BJ (cell line): ENCODE results near the gene ADD3. TPM values are rescaled to one million over a fixed set of nuclear protein-coding genes. Genes with fewer than 3 reads are reported as not detected.

Experiments
- CTCF ChIA-PET: fragments of 350-600 bp; formaldehyde crosslinking; extraction: SDS; loops from one replicate; lab custom pipeline; 2021; ENCODE audit warnings: antibody characterized with exemption, inconsistent platforms; lab: Yijun Ruan, JAX
- POLR2A ChIA-PET: fragments of 300-600 bp; sonication (Branson Sonifier 250); formaldehyde crosslinking; extraction: SDS; loops from one replicate; lab custom pipeline; 2021; ENCODE audit warnings: antibody characterized with exemption; lab: Charles Lee
- DNase-seq: peaks from one replicate; pipeline ENCODE4 v3.0.0-alpha.2; 2011; ENCODE audit warnings: low read depth
- H3K27me3 ChIP-seq: 2 replicates; pipeline ENCODE4 v1.6.0; 2011; ENCODE audit warnings: low read length; ENCODE audit not compliant: control insufficient read depth, insufficient read depth
- H3K36me3 ChIP-seq: 2 replicates; pipeline ENCODE4 v1.5.1; 2011; ENCODE audit warnings: low read length; ENCODE audit not compliant: control insufficient read depth, insufficient read depth
- H3K4me3 ChIP-seq: 2 replicates; pipeline ENCODE4 v1.5.1; 2011; ENCODE audit warnings: low read depth, mild to moderate bottlenecking, control low read depth, low read length
- polyA plus RNA-seq: library from polyadenylated mRNA; depleted of rRNA; stranded (reverse); fragments of >200 nt; gene quantifications from 2 replicates; pipeline ENCODE4 v1.2.3, GENCODE V29; 2011
- TF ChIP-seq, protein P1 (sequence below): IDR thresholded peaks from 2 replicates; pipeline ENCODE4 v1.5.1; 2011; ENCODE audit warnings: low read depth, mild to moderate bottlenecking, control low read depth, inconsistent platforms, low read length, moderate library complexity; ENCODE audit not compliant: insufficient read depth

Gene ADD3
- polyA plus RNA-seq, 1 experiment, result 52.0 TPM

DNA sequence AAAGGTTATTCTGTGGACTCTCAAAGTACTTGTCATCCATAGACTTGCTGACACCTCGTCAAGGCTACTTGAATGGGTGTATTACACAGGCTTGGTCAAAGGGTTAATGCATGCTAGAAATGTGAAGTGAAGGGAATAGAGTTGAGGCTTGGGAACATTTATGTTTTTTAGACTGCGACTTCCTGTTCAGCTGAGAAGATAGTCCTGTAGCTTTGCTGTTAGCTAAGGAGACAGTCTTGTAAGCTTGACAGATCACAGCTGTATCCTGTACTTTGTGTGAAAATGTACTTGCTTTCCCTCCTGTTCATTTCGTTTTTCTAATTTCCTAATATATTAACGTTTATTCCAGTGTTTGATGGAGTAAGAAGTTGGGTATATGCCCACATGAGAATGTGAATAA, 52.1 kb downstream of the ADD3 start:
- Histone ChIP-seq H3K27me3 (no peaks in the 10 kb centered on the region), H3K36me3 (no peaks in the 10 kb centered on the region), H3K4me3 (no peak overlapping the region)
- DNase-seq, result no peak
- TF ChIP-seq, protein P1, sequence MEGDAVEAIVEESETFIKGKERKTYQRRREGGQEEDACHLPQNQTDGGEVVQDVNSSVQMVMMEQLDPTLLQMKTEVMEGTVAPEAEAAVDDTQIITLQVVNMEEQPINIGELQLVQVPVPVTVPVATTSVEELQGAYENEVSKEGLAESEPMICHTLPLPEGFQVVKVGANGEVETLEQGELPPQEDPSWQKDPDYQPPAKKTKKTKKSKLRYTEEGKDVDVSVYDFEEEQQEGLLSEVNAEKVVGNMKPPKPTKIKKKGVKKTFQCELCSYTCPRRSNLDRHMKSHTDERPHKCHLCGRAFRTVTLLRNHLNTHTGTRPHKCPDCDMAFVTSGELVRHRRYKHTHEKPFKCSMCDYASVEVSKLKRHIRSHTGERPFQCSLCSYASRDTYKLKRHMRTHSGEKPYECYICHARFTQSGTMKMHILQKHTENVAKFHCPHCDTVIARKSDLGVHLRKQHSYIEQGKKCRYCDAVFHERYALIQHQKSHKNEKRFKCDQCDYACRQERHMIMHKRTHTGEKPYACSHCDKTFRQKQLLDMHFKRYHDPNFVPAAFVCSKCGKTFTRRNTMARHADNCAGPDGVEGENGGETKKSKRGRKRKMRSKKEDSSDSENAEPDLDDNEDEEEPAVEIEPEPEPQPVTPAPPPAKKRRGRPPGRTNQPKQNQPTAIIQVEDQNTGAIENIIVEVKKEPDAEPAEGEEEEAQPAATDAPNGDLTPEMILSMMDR, result no peak
- POLR2A ChIA-PET, result no interaction called here
- CTCF ChIA-PET, result no interaction called here

DNA sequence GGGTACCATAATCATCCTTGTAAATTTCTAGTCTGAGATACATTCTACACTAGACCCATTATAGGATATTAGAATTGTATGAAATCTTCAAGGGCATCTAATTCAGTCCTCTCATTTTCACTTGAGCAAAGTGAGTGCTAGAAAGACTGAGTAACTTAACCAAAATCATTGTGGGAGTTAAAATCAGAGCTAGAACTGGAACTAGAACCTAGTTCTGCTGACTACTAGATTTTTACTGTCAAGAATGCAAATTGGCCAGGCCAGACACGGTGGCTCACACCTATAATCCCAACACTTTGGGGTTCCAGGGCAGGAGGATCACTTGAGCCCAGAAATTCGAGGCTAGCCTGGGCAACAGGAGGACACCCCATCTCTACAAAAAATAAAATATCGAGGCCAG, 53.9 kb downstream of the ADD3 start:
- Histone ChIP-seq H3K4me3 (no peak overlapping the region), H3K36me3 (no peaks in the 10 kb centered on the region), H3K27me3 (no peaks in the 10 kb centered on the region)
- DNase-seq, result no peak
- TF ChIP-seq, protein P1, result no peak
- ChIA-PET CTCF (interaction anchor here (1.5 kb wide), 1 partner anchor 12 kb away, joined by 4 read pairs; no protein-coding TSS in a partner anchor), POLR2A (no interaction called here)

DNA sequence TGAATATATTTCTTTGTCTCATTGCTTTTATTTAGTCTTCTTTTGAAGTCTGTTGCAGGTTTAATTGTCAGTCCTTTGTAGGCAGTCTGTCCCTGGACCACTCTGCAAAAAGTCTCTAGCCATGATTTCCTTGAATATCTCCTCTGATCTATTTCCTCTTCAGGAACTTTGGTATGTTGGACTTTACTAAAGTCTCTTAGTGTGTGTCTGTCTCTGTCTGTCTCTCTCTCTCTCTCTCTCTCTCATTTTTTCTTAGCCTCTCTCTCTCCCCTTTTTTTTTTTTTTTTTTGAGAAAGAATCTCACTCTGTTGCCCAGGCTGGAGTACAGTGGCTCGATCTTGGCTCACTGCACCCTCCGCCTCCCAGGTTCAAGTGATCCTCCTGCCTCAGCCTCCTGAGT, 57.5 kb downstream of the ADD3 start:
- CTCF ChIA-PET, result no interaction called here
- Histone ChIP-seq H3K4me3 (no peak overlapping the region), H3K36me3 (no peaks in the 10 kb centered on the region), H3K27me3 (no peaks in the 10 kb centered on the region)
- TF ChIP-seq, protein P1, result no peak
- POLR2A ChIA-PET, result no interaction called here
- DNase-seq, result no peak

DNA sequence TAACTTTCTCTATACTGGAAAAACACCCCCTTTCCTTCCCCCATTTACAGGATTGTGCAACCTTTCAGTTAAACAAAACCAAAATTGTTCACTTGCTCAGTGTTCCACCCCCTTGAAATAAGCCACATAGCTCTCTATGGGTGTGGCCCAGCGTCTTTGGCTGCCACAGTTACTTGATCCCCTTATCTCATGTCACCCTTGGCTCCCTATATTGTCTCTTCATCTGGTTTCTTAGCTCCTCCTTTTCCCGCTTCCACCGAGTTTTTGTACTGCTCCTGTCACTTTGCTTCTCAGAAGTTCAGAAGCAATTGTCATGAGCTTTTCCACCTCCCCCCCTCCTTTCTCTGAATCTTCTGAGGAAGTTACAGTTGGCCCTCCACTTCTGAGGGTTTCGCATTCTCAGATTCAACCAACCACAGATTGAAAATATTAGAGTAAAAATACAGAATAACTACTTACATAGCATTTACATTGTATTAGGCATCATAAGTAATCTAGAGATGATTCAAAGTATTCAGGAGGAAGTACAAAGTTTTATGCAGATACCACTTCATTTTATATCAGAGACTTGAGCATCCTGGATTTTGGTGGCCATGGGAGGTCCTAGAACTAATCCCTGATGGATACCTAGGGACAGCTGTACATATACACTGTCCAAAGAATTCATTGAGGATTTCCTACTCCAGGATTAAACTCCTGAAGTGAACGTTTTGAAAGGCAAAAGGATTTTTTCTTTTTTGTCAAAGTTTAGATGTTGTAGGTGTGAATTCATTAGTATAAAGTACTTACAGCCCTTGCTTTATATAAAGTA, 60.4 kb downstream of the ADD3 start:
- Histone ChIP-seq H3K4me3 (no peak overlapping the region), H3K36me3 (no peaks in the 10 kb centered on the region), H3K27me3 (no peaks in the 10 kb centered on the region)
- TF ChIP-seq, protein P1, result no peak
- CTCF ChIA-PET, result interaction anchor here (0.7 to 1.6 kb wide), 4 partner anchors 10 to 212 kb away, joined by 3 to 4 read pairs (median 4); no protein-coding TSS in a partner anchor
- no peak for DNase-seq
- POLR2A ChIA-PET, result interaction anchor here (0.7 kb wide), 1 partner anchor 14 kb away, joined by 3 read pairs; no protein-coding TSS in a partner anchor

DNA sequence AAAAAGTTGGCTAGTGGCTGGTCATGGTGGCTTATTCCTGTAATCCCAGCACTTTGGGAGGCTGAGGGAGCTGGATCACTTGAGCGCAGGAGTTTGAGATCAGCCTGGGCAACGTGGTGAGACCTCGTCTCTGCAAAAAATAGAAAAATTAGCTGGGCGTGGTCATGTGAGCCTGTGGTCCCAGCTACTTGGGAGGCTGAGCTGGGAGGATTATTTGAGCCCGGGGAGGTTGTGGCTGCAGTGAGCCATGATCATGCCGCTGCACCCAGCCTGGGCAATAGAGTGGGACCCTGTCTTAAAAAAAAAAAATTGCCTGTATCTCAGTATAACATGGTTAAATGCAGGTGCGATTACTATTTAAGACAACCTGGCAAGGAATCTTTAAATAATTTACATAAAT, 61.0 kb downstream of the ADD3 start:
- TF ChIP-seq, protein P1, result no peak
- no peak for DNase-seq
- Histone ChIP-seq H3K36me3 (no peaks in the 10 kb centered on the region), H3K27me3 (no peaks in the 10 kb centered on the region), H3K4me3 (no peak overlapping the region)
- ChIA-PET POLR2A (no interaction called here), CTCF (interaction anchor here (0.7 to 1.6 kb wide), 2 partner anchors 69 to 212 kb away, joined by 3 to 4 read pairs; no protein-coding TSS in a partner anchor)
